HuH-7.5 (cell line): ENCODE data around the gene MAIP1.

Experiments
- DNase-seq: peaks from one replicate; pipeline ENCODE4 v3.0.0; 2011; ENCODE audit warnings: low spot score

MAIP1 gene

GRCh38 chr2:199950396-199950795 lies 5.0 kb upstream of the MAIP1 start:
- no peak for DNase-seq

GRCh38 chr2:199951023-199951422 lies 4.4 kb upstream of the MAIP1 start:
- no peak for DNase-seq

- no peak for DNase-seq
Observed at GRCh38 chr2:199955007-199955338, 409 bp upstream of the MAIP1 start.

- no peak for DNase-seq
Observed at GRCh38 chr2:199956062-199956380, 639 bp downstream of the MAIP1 start.

- no peak for DNase-seq
Observed at GRCh38 chr2:199958014-199958413, 2.6 kb downstream of the MAIP1 start.

GRCh38 chr2:199962203-199962602 lies 6.8 kb downstream of the MAIP1 start:
- DNase-seq: no peak

GRCh38 chr2:199966405-199966804 lies 11.0 kb downstream of the MAIP1 start:
- no peak for DNase-seq

- DNase-seq: no peak
Observed at GRCh38 chr2:199966976-199967375, 11.6 kb downstream of the MAIP1 start.

GRCh38 chr2:199968126-199968525 lies 12.7 kb downstream of the MAIP1 start:
- DNase-seq: no peak

- DNase-seq: no peak
Observed at GRCh38 chr2:199972088-199972626, 16.8 kb downstream of the MAIP1 start.

- DNase-seq: no peak
Observed at GRCh38 chr2:199973703-199974102, 18.3 kb downstream of the MAIP1 start.

- DNase-seq: no peak
Observed at GRCh38 chr2:199975273-199975895, 20.0 kb downstream of the MAIP1 start.

GRCh38 chr2:199977984-199978415 lies 22.6 kb downstream of the MAIP1 start:
- no peak for DNase-seq

- no peak for DNase-seq
Observed at GRCh38 chr2:199979398-199979797, 24.0 kb downstream of the MAIP1 start.

- no peak for DNase-seq
Observed at GRCh38 chr2:199979832-199980628, 24.6 kb downstream of the MAIP1 start.

- no peak for DNase-seq
Observed at GRCh38 chr2:199982126-199982843, 26.9 kb downstream of the MAIP1 start.

GRCh38 chr2:199983534-199983933 lies 28.2 kb downstream of the MAIP1 start:
- DNase-seq: no peak

- DNase-seq: no peak
Observed at GRCh38 chr2:199984159-199984558, 28.8 kb downstream of the MAIP1 start.

GRCh38 chr2:199984755-199985154 lies 29.4 kb downstream of the MAIP1 start:
- DNase-seq: no peak

- peak; percentile 25 for DNase-seq
Observed at GRCh38 chr2:199985625-199986207, 30.3 kb downstream of the MAIP1 start.

- DNase-seq: no peak
Observed at GRCh38 chr2:199987586-199987985, 32.2 kb downstream of the MAIP1 start.

GRCh38 chr2:199988151-199988550 lies 32.8 kb downstream of the MAIP1 start:
- DNase-seq: no peak

GRCh38 chr2:199989822-199990221 lies 34.4 kb downstream of the MAIP1 start:
- DNase-seq: no peak
